Measurements from ENCODE around the gene EFHC1. TPM values are rescaled to one million over a fixed set of nuclear protein-coding genes. Genes with fewer than 3 reads are reported as not detected.
"Not testable (repeated sequence)": the region's sequence is repeated elsewhere in the genome, so short reads cannot be mapped to it uniquely, and the experiment has no call there.

Gene EFHC1
- total RNA-seq, result 10 to 100 TPM; 11.1 to 13.8 TPM
- long read RNA-seq, full-length matches to known transcripts, result 3 of 11 reads
- long read RNA-seq, partial matches to known transcripts, result 1 of 11 reads
- long read RNA-seq, other reads (novel, unspliced or antisense), result 7 of 11 reads

GRCh38 chr6:52419809-52420667, at the start of gene EFHC1:
EFHC1 (plus strand) TSS chr6:52420342; CDS start chr6:52420411, 69 bp downstream.
- intact Hi-C loops (cut with DNase I, micrococcal nuclease), result loop anchor here (5.0 to 10.0 kb wide), 4 partner anchors 95 to 242 kb away; partner anchors contain the start of gene TRAM2 (in 1 of the 2)
- peak; percentile 98 to 99 for DNase-seq
- peak; percentile 97 for ATAC-seq

GRCh38 chr6:52371656-52372191, 48.4 kb upstream of the EFHC1 start:
- no peak for DNase-seq
- ATAC-seq, result peak; percentile 68
- intact Hi-C loops (cut with DNase I, micrococcal nuclease), result no loop called here

- no peak for DNase-seq
- intact Hi-C loops (cut with DNase I, micrococcal nuclease), result no loop called here
- ATAC-seq, result no peak
Observed at GRCh38 chr6:52373151-52373690, 46.9 kb upstream of the EFHC1 start.

- intact Hi-C loops (cut with DNase I, micrococcal nuclease), result no loop called here
- ATAC-seq (no peak), DNase-seq (no peak)
Observed at GRCh38 chr6:52374247-52374646, 45.9 kb upstream of the EFHC1 start.

- ATAC-seq, result peak; percentile 14
- intact Hi-C loops (cut with DNase I, micrococcal nuclease), result no loop called here
- DNase-seq, result no peak
Observed at GRCh38 chr6:52375780-52376556, 44.2 kb upstream of the EFHC1 start.

- ATAC-seq (no peak), DNase-seq (no peak)
- intact Hi-C loops (cut with DNase I, micrococcal nuclease), result no loop called here
Observed at GRCh38 chr6:52376763-52377162, 43.4 kb upstream of the EFHC1 start.

GRCh38 chr6:52377538-52378221, 42.5 kb upstream of the EFHC1 start:
- DNase-seq (no peak), ATAC-seq (peak; percentile 69)
- intact Hi-C loops (cut with DNase I, micrococcal nuclease), result no loop called here

GRCh38 chr6:52381249-52381648, 38.9 kb upstream of the EFHC1 start:
- intact Hi-C loops (cut with DNase I, micrococcal nuclease), result no loop called here
- ATAC-seq, result no peak
- no peak for DNase-seq

- ATAC-seq (peak; percentile 77), DNase-seq (no peak)
- intact Hi-C loops (cut with DNase I, micrococcal nuclease), result no loop called here
Observed at GRCh38 chr6:52384145-52384766, 35.9 kb upstream of the EFHC1 start.

- intact Hi-C loops (cut with DNase I, micrococcal nuclease), result no loop called here
- no peak for ATAC-seq
- no peak for DNase-seq
Observed at GRCh38 chr6:52385074-52385473, 35.1 kb upstream of the EFHC1 start.

- ATAC-seq; DNase-seq; intact Hi-C loops (cut with DNase I, micrococcal nuclease): not testable (repeated sequence)
Observed at GRCh38 chr6:52388119-52388518, 32.0 kb upstream of the EFHC1 start.

GRCh38 chr6:52388790-52389189, 31.4 kb upstream of the EFHC1 start:
- intact Hi-C loops (cut with DNase I, micrococcal nuclease), result no loop called here
- no peak for DNase-seq
- ATAC-seq, result no peak

GRCh38 chr6:52389264-52389625, 30.9 kb upstream of the EFHC1 start:
- peak; percentile 18 for ATAC-seq
- no peak for DNase-seq
- intact Hi-C loops (cut with DNase I, micrococcal nuclease), result no loop called here

- DNase-seq (peak; percentile 81 to 84), ATAC-seq (peak; percentile 90)
- intact Hi-C loops (cut with DNase I, micrococcal nuclease), result no loop called here
Observed at GRCh38 chr6:52389626-52390360, 30.3 kb upstream of the EFHC1 start.

GRCh38 chr6:52390361-52390727, 29.8 kb upstream of the EFHC1 start:
- peak; percentile 55 for ATAC-seq
- DNase-seq, result no peak
- intact Hi-C loops (cut with DNase I, micrococcal nuclease), result no loop called here

GRCh38 chr6:52391599-52391998, 28.5 kb upstream of the EFHC1 start:
- ATAC-seq, result no peak
- intact Hi-C loops (cut with DNase I, micrococcal nuclease), result no loop called here
- no peak for DNase-seq

- intact Hi-C loops (cut with DNase I, micrococcal nuclease), result no loop called here
- ATAC-seq, result no peak
- no peak for DNase-seq
Observed at GRCh38 chr6:52392944-52393343, 27.2 kb upstream of the EFHC1 start.

GRCh38 chr6:52393780-52394179, 26.4 kb upstream of the EFHC1 start:
- ATAC-seq, result no peak

More at GRCh38 chr6:52393780-52394179, 26.4 kb upstream of the EFHC1 start:
- DNase-seq, result no peak
- intact Hi-C loops (cut with DNase I, micrococcal nuclease), result no loop called here

Measured in left colon (tissue), 2 donors.